Ovary (tissue), 3 donors: ENCODE data around the gene GPBP1.

Source experiments
- CTCF ChIP-seq, 3 donors: fragments of 450-650 bp in 2 of 3; fragments of 200-600 bp in 1 of 3; IDR thresholded peaks; one replicate each; pipeline versions ENCODE4 v1.5.1 to v1.8.0; 2016 to 2022; ENCODE audit warnings: antibody characterized with exemption in 3 of 3, mild to moderate bottlenecking in 1 of 3
- POLR2A ChIP-seq: fragments of 450-650 bp; IDR thresholded peaks from one replicate; pipeline ENCODE4 v1.6.1; 2017; ENCODE audit warnings: antibody characterized with exemption, mild to moderate bottlenecking, moderate library complexity
- donor health status: DM: no; HTN: no; CAD: no.

- TF ChIP-seq CTCF (IDR thresholded peaks at IDR 0.05) (no peak), POLR2A (no peak)
These were observed 1.1 kb downstream of the GPBP1 start for GRCh38 chr5:57174890-57175510.
